HepG2 (cell line): ENCODE results near the gene TSPAN17. TPM values are rescaled to one million over a fixed set of nuclear protein-coding genes. Genes with fewer than 3 reads are reported as not detected.

Experiments
- CREBL2 ChIP-seq: sonication (generic); formaldehyde crosslinking; IDR thresholded peaks from 2 replicates; pipeline ENCODE4 v1.8.1; 2023; ENCODE audit warnings: missing genetic modification reagents, mild to moderate bottlenecking, borderline replicate concordance
- FIP1L1 ChIP-seq: fragments of 200-400 bp; formaldehyde crosslinking; IDR thresholded peaks from 2 replicates; pipeline ENCODE4 v1.6.1; 2018; ENCODE audit warnings: low read depth, mild to moderate bottlenecking, low read length, moderate library complexity, borderline replicate concordance; ENCODE audit not compliant: insufficient read depth
- GATAD1 ChIP-seq: IDR thresholded peaks from 2 replicates; pipeline ENCODE4 v1.6.1; 2016; ENCODE audit warnings: missing genetic modification reagents, missing compliant biosample characterization
- HMGXB4 ChIP-seq, 2 experiments: sonication (generic) in 1 of 2; formaldehyde crosslinking in 1 of 2; IDR thresholded peaks; 2 replicates each; pipeline versions ENCODE4 v1.4.0 to v1.6.1; 2018 to 2020; ENCODE audit warnings: missing genetic modification reagents in 2 of 2, borderline replicate concordance in 1 of 2, low read depth in 1 of 2, mild to moderate bottlenecking in 1 of 2, missing biosample characterization in 1 of 2
- HNF1A ChIP-seq, 2 experiments: sonication (generic) in 1 of 2; formaldehyde crosslinking in 1 of 2; IDR thresholded peaks; 2 replicates each; pipeline versions ENCODE4 v1.4.0 to v1.6.1; 2016 to 2020; ENCODE audit warnings: borderline replicate concordance in 1 of 2, low read depth in 1 of 2, mild to moderate bottlenecking in 1 of 2, missing genetic modification reagents in 1 of 2
- MYC ChIP-seq: sonication (generic); formaldehyde crosslinking; IDR thresholded peaks from 2 replicates; pipeline ENCODE4 v1.9.0; 2021; ENCODE audit warnings: missing genetic modification reagents, borderline replicate concordance
- NFE2 ChIP-seq: sonication (generic); formaldehyde crosslinking; IDR thresholded peaks from 2 replicates; pipeline ENCODE4 v1.4.0; 2020; ENCODE audit warnings: missing genetic modification reagents
- NFYC ChIP-seq: IDR thresholded peaks from 2 replicates; pipeline ENCODE4 v1.6.1; 2016; ENCODE audit warnings: missing genetic modification reagents, missing compliant biosample characterization
- RBM22 ChIP-seq: fragments of 200-400 bp; formaldehyde crosslinking; optimal IDR thresholded peaks from 2 replicates; pipeline ENCODE3; 2017; ENCODE audit warnings: mild to moderate bottlenecking, low read length, moderate library complexity
- THAP8 ChIP-seq: sonication (generic); formaldehyde crosslinking; IDR thresholded peaks from 2 replicates; pipeline ENCODE4 v1.5.1; 2020; ENCODE audit warnings: missing genetic modification reagents, mild to moderate bottlenecking, borderline replicate concordance
- ZBTB1 ChIP-seq: sonication (generic); formaldehyde crosslinking; IDR thresholded peaks from 2 replicates; pipeline ENCODE4 v1.4.0; 2020; ENCODE audit warnings: missing genetic modification reagents, borderline replicate concordance
- ZNF513 ChIP-seq: sonication (generic); formaldehyde crosslinking; conservative IDR thresholded peaks from 2 replicates; pipeline ENCODE4 v1.5.0; 2020; ENCODE audit warnings: missing genetic modification reagents
- ZNF580 ChIP-seq: IDR thresholded peaks from 2 replicates; pipeline ENCODE4 v1.6.1; 2016; ENCODE audit warnings: low read depth, borderline replicate concordance
- ZNF629 ChIP-seq: sonication (generic); formaldehyde crosslinking; conservative IDR thresholded peaks from 2 replicates; pipeline ENCODE4 v1.5.0; 2020; ENCODE audit warnings: missing genetic modification reagents
- ZXDC ChIP-seq: sonication (generic); formaldehyde crosslinking; IDR thresholded peaks from 2 replicates; pipeline ENCODE4 v1.5.0; 2020; ENCODE audit warnings: mild to moderate bottlenecking, missing genetic modification reagents
- polyA plus RNA-seq, 8 experiments: library from polyadenylated mRNA; depleted of rRNA in 3 of 8; stranded (reverse) in 7 of 8; unstranded in 1 of 8; fragments of >200 nt; fragmentation: Illumina TruSeq in 4 of 8; extraction: Trizol in 4 of 8; gene quantifications; 2 replicates each; pipeline versions ENCODE4 v1.2.1 to v1.2.3, GENCODE V29; 2011 to 2016; ENCODE audit warnings: low read depth in 4 of 8, missing spikeins in 1 of 8, mixed read lengths in 1 of 8; ENCODE audit not compliant: insufficient read depth in 1 of 8
- total RNA-seq, 5 experiments: library from RNA; depleted of rRNA; stranded (reverse); fragments of >200 nt; fragmentation: Illumina TruSeq; extraction: Trizol; gene quantifications; 2 replicates each; pipeline ENCODE4 v1.2.3, GENCODE V29; 2016; ENCODE audit warnings: low read depth in 1 of 5

The TSPAN17 gene
- total and polyA plus RNA-seq, 2 of the 13 experiments (the other 11 are each of a cell fraction or from before 2014, with no cell fraction given): 11.5 to 15.0 TPM

GRCh38 chr5:176691524-176691923 is 44.2 kb downstream of the TSPAN17 start (continued):
- TF ChIP-seq HMGXB4 (CRISPR knock-in tag; IDR thresholded peaks at IDR 0.05; ENCODE audit: borderline replicate concordance in 1 of 2, low read depth in 1 of 2) (no peak), HNF1A (IDR thresholded peaks at IDR 0.05; ENCODE audit: low read depth) (no peak), HNF1A (CRISPR knock-in tag; IDR thresholded peaks at IDR 0.05; ENCODE audit: borderline replicate concordance) (no peak), THAP8 (no peak), ZXDC (CRISPR knock-in tag) (no peak), NFE2 (CRISPR knock-in tag) (no peak), ZNF629 (CRISPR knock-in tag) (no peak), GATAD1 (no peak), ZNF513 (CRISPR knock-in tag) (no peak), ZBTB1 (no peak), FIP1L1 (no peak), CREBL2 (CRISPR knock-in tag) (no peak), NFYC (CRISPR knock-in tag) (no peak), ZNF580 (CRISPR knock-in tag) (no peak), RBM22 (no peak), MYC (CRISPR knock-in tag) (no peak)
